NCI-H1436 (cell line): ENCODE results near the gene RGL1.
A peak's percentile ranks its signal among the peaks of the same experiment; 100 is the strongest.

Source experiments
- DNase-seq: peaks from one replicate; lab custom pipeline; 2025; lab: John Stamatoyannopoulos, UW

RGL1 gene

DNA sequence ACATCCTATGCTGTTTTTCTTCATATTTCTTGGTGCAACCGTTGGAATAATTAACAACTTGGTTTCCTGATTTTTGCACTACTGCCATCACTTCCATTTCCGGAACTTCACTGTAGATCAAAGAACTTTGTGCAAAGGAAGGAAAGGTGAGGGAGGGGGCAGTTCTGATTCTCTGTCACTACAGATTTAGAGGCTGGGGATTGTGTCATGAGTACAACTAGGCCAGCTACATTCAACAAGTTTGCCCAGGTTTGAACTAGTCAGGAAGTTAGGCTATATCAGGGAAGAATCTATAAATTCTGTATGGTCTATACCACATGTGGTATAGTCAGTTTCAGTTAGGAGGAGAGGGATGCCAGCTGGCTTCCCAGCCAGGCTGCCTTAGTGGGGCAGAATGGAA, 84.2 kb downstream of the RGL1 start:
- no peak for DNase-seq

GRCh38 chr1:183891158-183891856, 86.4 kb downstream of the RGL1 start:
- DNase-seq = no peak

DNA sequence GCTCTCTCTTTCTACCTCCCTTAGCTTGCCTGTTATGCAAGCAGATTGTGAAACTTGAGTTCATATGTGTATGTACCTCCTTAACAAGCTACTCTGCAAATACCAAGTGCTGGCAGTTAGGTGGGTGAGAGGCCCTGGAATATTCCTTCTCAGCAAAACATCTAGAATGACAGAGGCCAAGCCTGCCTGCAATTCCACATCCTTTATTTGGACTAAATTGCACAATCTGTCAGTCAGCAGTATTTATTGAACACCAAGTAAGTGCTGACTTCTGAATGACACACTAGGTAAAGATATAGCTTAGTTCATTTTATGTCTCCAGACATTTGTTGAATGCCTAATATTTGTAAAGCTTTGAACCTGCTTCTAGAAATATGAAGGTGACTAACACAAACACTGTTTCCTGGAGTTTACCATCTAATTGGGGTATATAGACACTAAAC, 87.5 kb downstream of the RGL1 start:
- DNase-seq = no peak

DNA sequence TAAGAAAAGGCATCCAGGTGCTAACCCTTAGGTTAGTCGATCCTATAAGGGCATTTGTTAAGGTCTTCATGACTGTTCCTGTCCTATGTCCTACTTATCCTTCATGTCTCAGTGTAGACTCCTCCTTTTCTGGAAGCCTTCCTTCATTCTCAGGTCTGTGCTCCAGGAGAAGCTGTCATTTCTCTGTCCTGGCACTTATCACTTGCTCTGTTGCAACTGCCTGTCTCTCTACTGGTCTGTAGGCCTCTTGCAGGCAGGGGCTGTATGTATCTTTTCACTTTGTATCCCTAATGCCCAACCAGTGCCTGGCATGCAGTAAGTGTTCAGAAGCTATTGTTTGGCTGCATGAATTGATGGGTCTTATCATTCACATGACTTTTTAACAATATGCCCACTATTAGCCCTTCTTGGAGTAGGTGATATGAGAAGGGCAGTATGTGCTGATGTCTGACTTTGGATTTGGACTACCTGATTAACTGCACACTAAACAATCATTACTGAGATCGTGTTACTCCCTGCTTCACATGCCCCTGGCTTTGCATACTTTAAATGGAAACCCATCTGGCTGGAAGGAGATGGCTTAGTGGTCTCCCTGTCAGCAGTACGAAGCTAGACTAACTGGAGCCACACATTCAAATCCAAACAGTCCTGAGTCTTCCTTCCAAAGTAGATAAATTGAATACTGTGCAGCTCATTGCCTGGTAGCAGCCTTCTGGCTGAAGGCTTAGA, 88.8 kb downstream of the RGL1 start:
- DNase-seq = no peak

DNA sequence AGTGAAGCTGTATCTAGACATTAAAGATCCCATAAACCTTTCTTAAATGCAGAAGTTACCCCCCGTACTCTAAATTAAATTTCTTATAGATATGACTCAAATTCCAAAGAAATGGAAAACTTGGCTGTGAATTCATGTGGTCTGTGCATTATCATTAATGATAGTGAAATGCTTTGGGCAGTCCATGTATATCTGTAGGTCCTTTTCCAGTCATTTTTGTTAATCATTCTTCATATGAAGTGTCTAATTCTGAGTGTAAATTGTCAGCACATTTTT, 89.3 kb downstream of the RGL1 start:
- DNase-seq = no peak

GRCh38 chr1:183896466-183897048, 91.6 kb downstream of the RGL1 start:
- no peak for DNase-seq

- no peak for DNase-seq
Observed at GRCh38 chr1:183898001-183898396, 93.1 kb downstream of the RGL1 start.

DNA sequence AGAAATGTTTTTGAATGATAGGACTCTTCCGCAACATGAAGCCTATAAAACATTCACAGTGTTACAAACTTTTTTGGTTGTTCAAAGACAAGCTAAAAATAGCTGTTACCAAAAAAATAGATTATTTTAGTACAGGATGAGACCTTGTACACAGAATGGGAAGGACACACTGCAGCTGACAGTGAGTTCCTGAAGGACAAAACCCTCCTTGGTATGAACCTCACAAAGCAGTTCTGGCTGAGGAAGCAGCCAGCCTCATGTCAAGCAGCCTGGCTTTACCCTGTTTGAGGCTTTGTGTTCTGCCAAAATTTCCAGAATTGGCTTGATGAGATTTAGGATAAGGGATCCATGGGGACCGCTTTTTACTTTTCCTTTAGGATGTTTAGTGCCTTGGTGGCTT, 93.7 kb downstream of the RGL1 start:
- no peak for DNase-seq

- DNase-seq = no peak
Observed at GRCh38 chr1:183901748-183902330, 96.9 kb downstream of the RGL1 start.

- DNase-seq = no peak
Observed at GRCh38 chr1:183903101-183903500, 98.2 kb downstream of the RGL1 start.

DNA sequence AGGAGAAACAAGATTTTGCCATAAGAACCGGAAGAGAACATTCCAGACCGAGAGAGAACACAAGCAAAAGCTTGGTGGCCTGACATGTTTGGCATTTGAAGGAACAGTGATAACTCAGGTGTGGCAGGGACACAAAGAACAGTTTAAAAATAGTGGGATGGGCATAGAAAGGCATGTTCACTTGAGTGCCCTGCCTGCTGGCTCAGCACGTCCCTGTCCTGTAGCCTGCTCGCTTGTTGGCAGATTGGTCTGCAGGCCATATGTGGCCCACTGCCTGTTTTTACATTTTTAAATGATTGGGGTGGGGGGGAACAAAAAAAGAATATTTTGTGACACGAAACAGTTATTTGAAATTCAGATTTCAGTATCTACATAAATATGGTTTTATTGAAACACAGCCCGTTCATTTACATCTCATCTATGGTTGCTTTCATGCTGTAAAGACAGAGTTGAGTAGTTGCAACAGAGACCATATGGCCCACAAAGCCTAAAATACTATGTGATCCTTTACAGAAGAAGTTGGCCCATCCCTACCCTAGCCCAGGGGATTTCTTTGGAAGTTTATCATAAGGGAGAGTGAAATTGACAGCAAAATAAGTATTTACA, 100.7 kb downstream of the RGL1 start:
- DNase-seq = no peak

- DNase-seq = no peak
Observed at GRCh38 chr1:183907070-183907469, 102.2 kb downstream of the RGL1 start.

GRCh38 chr1:183908079-183908478, 103.2 kb downstream of the RGL1 start:
- no peak for DNase-seq

GRCh38 chr1:183909672-183910071, 104.8 kb downstream of the RGL1 start:
- no peak for DNase-seq

DNA sequence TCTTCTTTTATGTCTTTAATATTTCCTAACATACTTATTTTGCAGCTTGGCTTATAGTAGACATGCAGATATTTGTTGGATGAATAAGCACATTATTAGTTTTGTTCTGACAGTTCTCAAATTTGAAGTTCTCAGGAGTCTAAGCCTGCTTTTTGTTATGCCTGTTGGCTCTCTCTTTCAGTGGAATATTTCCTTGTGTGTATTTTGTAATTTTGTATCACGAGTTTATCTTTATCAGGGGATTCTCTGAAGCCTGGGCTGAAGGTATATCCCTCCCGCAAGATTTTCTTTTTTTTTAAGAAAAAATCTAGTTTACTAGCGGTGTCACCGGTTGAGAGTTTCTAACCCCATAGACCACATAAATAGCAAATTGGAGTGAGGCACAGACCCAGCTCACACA, 105.9 kb downstream of the RGL1 start:
- no peak for DNase-seq

GRCh38 chr1:183911285-183911684, 106.4 kb downstream of the RGL1 start:
- DNase-seq = no peak

- no peak for DNase-seq
Observed at GRCh38 chr1:183912265-183912886, 107.5 kb downstream of the RGL1 start.

DNA sequence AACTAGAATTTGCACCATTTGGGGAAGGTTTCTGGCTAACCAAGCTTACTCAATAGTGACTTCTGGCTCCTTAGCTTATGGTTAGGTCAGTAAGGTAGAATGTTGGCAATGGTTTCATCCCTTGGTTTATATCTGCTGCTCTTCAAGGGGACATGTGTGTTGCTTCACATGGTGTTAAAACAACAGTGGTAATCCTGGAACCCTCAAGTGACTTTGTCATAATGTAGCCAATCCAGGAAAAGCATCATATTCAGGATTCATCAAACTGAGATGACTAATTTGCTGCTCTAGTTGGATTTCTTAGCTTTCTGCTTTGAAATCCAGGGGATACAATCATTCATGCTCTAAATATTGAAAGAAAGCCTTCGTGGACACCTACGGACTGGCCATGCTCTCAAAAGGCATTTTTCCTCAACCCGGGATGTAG, 108.7 kb downstream of the RGL1 start:
- DNase-seq = no peak

DNA sequence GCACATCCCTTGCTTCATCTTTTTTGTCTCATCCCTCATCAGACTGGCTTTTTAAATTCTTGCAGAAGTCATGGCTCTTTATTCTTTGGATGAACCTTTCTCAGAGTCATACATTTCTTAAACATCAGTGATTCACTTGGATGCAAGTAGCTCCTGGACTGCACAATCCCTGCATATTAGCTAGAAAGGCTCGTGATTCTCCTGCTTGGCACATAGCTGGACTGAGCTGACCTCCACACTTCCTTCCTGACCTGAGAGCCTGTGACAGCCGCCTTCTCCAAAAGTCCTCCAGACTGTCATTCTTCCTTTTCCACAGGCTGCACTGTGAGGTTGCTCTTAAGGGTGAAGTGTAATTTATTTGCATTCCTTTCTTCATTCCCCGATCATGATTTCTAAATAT, 109.4 kb downstream of the RGL1 start:
- no peak for DNase-seq

DNA sequence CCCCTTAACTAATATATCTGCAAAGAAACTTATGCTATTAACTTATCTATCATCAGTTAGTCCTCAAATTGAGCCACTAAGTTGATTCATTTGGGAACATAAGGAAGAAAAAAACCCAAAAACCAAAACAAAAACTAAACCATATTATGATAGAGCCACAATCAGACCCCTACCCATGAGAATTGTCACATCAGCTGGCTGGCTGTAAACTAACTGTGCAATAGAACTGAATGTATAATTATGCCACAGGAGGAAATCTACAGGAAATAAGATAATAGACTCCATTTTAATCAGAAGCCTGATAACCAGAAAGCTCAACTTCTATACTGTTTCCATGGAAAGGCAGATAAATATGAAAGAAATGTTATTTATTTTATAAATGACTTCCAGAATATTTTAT, 110.0 kb downstream of the RGL1 start:
- DNase-seq = no peak

GRCh38 chr1:183915625-183916510, 110.9 kb downstream of the RGL1 start:
- peak; percentile 75 for DNase-seq
